OCI-LY7 (cell line): ENCODE results near the gene SAE1.

Source experiments
- CTCF ChIP-seq: fragments of 200-600 bp; sonication (generic); conservative IDR thresholded peaks from 2 replicates; pipeline ENCODE4 v1.5.1; 2014; ENCODE audit warnings: mild to moderate bottlenecking, antibody characterized with exemption, low read length, moderate library complexity, mixed read lengths
- EZH2phosphoT487 ChIP-seq: fragments of 200-600 bp; sonication (generic); IDR thresholded peaks from 2 replicates; pipeline ENCODE4 v1.6.1; 2018; ENCODE audit warnings: low read depth, borderline replicate concordance, mild to moderate bottlenecking, mixed run types, antibody characterized with exemption, low read length, moderate library complexity, mixed read lengths

- TF ChIP-seq CTCF (no peak), EZH2phosphoT487 (no peak)
These were observed 23.8 kb upstream of the SAE1 start for GRCh38 chr19:47106821-47107201.
